GM12891 (cell line): ENCODE measurements around the gene RTN4RL1.

ENCODE experiments used
- PAX5 ChIP-seq: IDR thresholded peaks from 2 replicates; pipeline ENCODE4 v1.6.1; 2011; ENCODE audit warnings: low read length, moderate library complexity, mild to moderate bottlenecking; ENCODE audit not compliant: insufficient read depth, severe bottlenecking
- POLR2A ChIP-seq: IDR thresholded peaks from 2 replicates; pipeline ENCODE4 v1.6.1; 2011; ENCODE audit warnings: low read depth, low read length, control low read depth
- POLR2AphosphoS5 ChIP-seq: IDR thresholded peaks from 2 replicates; pipeline ENCODE4 v1.6.1; 2011; ENCODE audit warnings: low read depth, low read length, control low read depth
- SPI1 ChIP-seq: IDR thresholded peaks from 2 replicates; pipeline ENCODE4 v1.6.1; 2011; ENCODE audit warnings: low read depth, low read length, control low read depth
- TAF1 ChIP-seq: IDR thresholded peaks from 2 replicates; pipeline ENCODE4 v1.6.1; 2011; ENCODE audit warnings: low read depth, low read length, control low read depth

- TF ChIP-seq POLR2A (no peak), SPI1 (no peak), POLR2AphosphoS5 (no peak), PAX5 (no peak), TAF1 (no peak)
Measured at GRCh38 chr17:2024572-2025219, 438 bp downstream of the RTN4RL1 start.
